Measurements from ENCODE around the gene TRAF3IP1. TPM values are rescaled to one million over a fixed set of nuclear protein-coding genes. Genes with fewer than 3 reads are reported as not detected.

TRAF3IP1 gene
- total and polyA plus RNA-seq, 2 of the 13 experiments (the other 11 are each of a cell fraction or from before 2014, with no cell fraction given), result 4.1 to 12.9 TPM

DNA sequence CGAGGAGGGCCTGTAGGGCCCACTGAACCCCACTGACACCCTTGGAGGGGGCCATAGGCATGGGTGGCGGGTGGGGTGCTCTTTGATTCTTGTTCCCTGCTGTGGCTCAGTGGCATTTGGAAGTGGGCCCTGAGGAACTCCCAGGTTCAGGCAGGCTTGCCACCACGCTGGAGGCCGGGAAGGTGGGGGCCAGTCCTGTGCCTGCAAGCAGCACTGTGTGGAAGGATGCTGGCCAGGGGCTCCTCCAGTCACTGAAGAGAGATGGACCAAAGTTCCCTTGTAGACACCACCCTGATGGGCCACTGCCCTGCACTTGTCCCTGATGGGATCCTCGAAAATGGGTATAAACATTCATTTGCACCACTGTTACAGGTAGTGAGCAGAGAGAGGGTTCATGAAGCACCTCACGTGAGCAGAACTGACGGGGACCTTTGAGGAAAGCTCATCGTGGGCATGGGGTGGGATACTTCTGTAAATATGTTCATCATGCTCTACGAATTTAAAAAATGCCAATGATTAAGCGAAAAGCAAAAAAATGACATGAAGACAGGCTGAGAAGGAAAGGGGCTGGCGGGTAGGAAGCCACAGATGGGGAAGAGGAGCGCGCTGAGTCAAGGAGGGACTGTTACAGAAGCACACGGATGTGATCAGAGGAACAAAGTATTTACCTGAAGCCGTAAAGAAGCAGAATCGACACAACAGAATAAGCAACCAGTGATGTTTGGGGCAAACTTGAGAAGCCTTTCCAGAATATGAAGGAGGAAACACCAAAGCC is 61.2 kb downstream of the TRAF3IP1 start:
- TF ChIP-seq ZNF615 (CRISPR knock-in tag; IDR thresholded peaks at IDR 0.05; ENCODE audit: borderline replicate concordance) (no peak), ZBTB3 (CRISPR knock-in tag; IDR thresholded peaks at IDR 0.05; ENCODE audit: borderline replicate concordance, low read depth) (no peak), GPN1 (CRISPR knock-in tag; IDR thresholded peaks at IDR 0.05; ENCODE audit: borderline replicate concordance) (no peak), ZNF546 (CRISPR knock-in tag; conservative IDR thresholded peaks at IDR 0.05) (no peak), HIVEP1 (CRISPR knock-in tag; IDR thresholded peaks at IDR 0.05) (no peak), ZC3H4 (CRISPR knock-in tag; IDR thresholded peaks at IDR 0.05; ENCODE audit: borderline replicate concordance) (no peak), ZNF552 (CRISPR knock-in tag; IDR thresholded peaks at IDR 0.05; ENCODE audit: borderline replicate concordance) (no peak), ZNF724P (CRISPR knock-in tag; IDR thresholded peaks at IDR 0.05; ENCODE audit: borderline replicate concordance) (no peak), JUNB (CRISPR knock-in tag; IDR thresholded peaks at IDR 0.05; ENCODE audit: borderline replicate concordance) (no peak), KMT2B (CRISPR knock-in tag; IDR thresholded peaks at IDR 0.05) (no peak), RFX5 (IDR thresholded peaks at IDR 0.05; ENCODE audit: low read depth, low read length) (no peak), KDM6A (CRISPR knock-in tag; IDR thresholded peaks at IDR 0.05; ENCODE audit: low read depth) (no peak), MATR3 (CRISPR knock-in tag; IDR thresholded peaks at IDR 0.05) (no peak)
- TF ChIP-seq, protein P1, sequence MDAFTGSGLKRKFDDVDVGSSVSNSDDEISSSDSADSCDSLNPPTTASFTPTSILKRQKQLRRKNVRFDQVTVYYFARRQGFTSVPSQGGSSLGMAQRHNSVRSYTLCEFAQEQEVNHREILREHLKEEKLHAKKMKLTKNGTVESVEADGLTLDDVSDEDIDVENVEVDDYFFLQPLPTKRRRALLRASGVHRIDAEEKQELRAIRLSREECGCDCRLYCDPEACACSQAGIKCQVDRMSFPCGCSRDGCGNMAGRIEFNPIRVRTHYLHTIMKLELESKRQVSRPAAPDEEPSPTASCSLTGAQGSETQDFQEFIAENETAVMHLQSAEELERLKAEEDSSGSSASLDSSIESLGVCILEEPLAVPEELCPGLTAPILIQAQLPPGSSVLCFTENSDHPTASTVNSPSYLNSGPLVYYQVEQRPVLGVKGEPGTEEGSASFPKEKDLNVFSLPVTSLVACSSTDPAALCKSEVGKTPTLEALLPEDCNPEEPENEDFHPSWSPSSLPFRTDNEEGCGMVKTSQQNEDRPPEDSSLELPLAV (CRISPR knock-in tag; conservative IDR thresholded peaks at IDR 0.05; ENCODE audit: low read depth), result no peak
- TF ChIP-seq, protein P2, sequence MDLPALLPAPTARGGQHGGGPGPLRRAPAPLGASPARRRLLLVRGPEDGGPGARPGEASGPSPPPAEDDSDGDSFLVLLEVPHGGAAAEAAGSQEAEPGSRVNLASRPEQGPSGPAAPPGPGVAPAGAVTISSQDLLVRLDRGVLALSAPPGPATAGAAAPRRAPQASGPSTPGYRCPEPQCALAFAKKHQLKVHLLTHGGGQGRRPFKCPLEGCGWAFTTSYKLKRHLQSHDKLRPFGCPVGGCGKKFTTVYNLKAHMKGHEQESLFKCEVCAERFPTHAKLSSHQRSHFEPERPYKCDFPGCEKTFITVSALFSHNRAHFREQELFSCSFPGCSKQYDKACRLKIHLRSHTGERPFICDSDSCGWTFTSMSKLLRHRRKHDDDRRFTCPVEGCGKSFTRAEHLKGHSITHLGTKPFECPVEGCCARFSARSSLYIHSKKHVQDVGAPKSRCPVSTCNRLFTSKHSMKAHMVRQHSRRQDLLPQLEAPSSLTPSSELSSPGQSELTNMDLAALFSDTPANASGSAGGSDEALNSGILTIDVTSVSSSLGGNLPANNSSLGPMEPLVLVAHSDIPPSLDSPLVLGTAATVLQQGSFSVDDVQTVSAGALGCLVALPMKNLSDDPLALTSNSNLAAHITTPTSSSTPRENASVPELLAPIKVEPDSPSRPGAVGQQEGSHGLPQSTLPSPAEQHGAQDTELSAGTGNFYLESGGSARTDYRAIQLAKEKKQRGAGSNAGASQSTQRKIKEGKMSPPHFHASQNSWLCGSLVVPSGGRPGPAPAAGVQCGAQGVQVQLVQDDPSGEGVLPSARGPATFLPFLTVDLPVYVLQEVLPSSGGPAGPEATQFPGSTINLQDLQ (CRISPR knock-in tag; IDR thresholded peaks at IDR 0.05), result no peak
- TF ChIP-seq, protein P3, sequence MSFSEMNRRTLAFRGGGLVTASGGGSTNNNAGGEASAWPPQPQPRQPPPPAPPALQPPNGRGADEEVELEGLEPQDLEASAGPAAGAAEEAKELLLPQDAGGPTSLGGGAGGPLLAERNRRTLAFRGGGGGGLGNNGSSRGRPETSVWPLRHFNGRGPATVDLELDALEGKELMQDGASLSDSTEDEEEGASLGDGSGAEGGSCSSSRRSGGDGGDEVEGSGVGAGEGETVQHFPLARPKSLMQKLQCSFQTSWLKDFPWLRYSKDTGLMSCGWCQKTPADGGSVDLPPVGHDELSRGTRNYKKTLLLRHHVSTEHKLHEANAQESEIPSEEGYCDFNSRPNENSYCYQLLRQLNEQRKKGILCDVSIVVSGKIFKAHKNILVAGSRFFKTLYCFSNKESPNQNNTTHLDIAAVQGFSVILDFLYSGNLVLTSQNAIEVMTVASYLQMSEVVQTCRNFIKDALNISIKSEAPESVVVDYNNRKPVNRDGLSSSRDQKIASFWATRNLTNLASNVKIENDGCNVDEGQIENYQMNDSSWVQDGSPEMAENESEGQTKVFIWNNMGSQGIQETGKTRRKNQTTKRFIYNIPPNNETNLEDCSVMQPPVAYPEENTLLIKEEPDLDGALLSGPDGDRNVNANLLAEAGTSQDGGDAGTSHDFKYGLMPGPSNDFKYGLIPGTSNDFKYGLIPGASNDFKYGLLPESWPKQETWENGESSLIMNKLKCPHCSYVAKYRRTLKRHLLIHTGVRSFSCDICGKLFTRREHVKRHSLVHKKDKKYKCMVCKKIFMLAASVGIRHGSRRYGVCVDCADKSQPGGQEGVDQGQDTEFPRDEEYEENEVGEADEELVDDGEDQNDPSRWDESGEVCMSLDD (CRISPR knock-in tag; IDR thresholded peaks at IDR 0.05; ENCODE audit: borderline replicate concordance), result no peak
- intact Hi-C loops (cut with micrococcal nuclease; ENCODE audit: unreplicated experiment), result no loop called here
- Histone ChIP-seq H3K36me3 (replicated peaks in 1 of 2; ENCODE audit: control insufficient read depth in 1 of 2, insufficient read depth in 2 of 2, low read length in 2 of 2) (peaks cover 0 to 3% of the 10 kb centered on the region in 2 experiments; a peak in 1 of 5 replicates), H2AFZ (ENCODE audit: low read length) (no peak overlapping the region), H3K27me3 (ENCODE audit: control insufficient read depth in 1 of 2, insufficient read depth in 2 of 2, low read length in 2 of 2) (no peaks in the 10 kb centered on the region), H3K27ac (ENCODE audit: extremely low read length, insufficient read depth, low read length) (no peak overlapping the region), H3K9ac (ENCODE audit: insufficient read depth, low read depth, low read length) (no peak overlapping the region), H3K79me2 (ENCODE audit: insufficient read depth, low read length) (no peaks in the 10 kb centered on the region), H3K4me2 (ENCODE audit: low read depth, low read length) (no peak overlapping the region), H3K4me3 (replicated peaks in 1 of 3; ENCODE audit: insufficient read depth in 1 of 3, low read depth in 2 of 3, low read length in 3 of 3) (no peak overlapping the region), H4K20me1 (ENCODE audit: insufficient read depth, low read length) (no peaks in the 10 kb centered on the region), H3K9me3 (ENCODE audit: low read length) (no peaks in the 10 kb centered on the region), H3K4me1 (ENCODE audit: insufficient read depth, low read length) (no peaks in the 10 kb centered on the region)
- POLR2A ChIA-PET, result no interaction called here
- FAIRE-seq, result no peak
- CTCF ChIA-PET (ENCODE audit: low intra/inter-chr PET ratio, low total read pairs), result no interaction called here
- 94% methylated on average over 16 of the region's 16 CpGs for WGBS (ENCODE audit: low lambda C conversion rate)
- in situ Hi-C loops (cut with HindIII; ENCODE audit: extremely low pct_ligation_motif_present, low pct_unique_long_range_greater_than_20kb), result no loop called here
- ATAC-seq, result no peak
- no peak for DNase-seq (ENCODE audit: low spot score)
- BruUV-seq (replicated peaks), result no TSS peak
